Measurements from ENCODE around the gene KCNK10.

DNA sequence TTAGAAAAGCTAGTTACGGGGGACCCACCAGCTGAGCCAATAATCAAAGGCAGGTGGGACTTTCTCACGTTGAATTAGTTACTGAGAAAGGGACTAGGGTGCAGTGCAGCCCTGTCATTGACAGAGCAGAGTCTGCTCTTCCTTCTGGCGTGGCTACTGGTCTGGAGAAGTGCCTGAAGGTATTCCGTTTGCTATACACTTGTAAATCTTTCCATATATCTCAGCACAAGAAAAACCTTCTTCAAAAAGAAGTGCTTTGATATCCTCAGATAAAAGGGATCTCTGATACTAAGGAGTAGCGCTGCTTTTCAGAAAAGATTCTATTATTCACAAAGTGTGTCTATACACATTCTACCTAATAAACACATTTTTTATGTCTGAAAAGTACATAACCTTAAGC lies 91.5 kb downstream of the KCNK10 start:
- TF ChIP-seq, protein P1, sequence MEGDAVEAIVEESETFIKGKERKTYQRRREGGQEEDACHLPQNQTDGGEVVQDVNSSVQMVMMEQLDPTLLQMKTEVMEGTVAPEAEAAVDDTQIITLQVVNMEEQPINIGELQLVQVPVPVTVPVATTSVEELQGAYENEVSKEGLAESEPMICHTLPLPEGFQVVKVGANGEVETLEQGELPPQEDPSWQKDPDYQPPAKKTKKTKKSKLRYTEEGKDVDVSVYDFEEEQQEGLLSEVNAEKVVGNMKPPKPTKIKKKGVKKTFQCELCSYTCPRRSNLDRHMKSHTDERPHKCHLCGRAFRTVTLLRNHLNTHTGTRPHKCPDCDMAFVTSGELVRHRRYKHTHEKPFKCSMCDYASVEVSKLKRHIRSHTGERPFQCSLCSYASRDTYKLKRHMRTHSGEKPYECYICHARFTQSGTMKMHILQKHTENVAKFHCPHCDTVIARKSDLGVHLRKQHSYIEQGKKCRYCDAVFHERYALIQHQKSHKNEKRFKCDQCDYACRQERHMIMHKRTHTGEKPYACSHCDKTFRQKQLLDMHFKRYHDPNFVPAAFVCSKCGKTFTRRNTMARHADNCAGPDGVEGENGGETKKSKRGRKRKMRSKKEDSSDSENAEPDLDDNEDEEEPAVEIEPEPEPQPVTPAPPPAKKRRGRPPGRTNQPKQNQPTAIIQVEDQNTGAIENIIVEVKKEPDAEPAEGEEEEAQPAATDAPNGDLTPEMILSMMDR (IDR thresholded peaks at IDR 0.05) = no peak
- no peak for TF ChIP-seq POLR2A (IDR thresholded peaks at IDR 0.05)
